Measurements from ENCODE around the gene TAAR8.

- TF ChIP-seq POLR2AphosphoS5 (IDR thresholded peaks at IDR 0.05) (no peak), EP300 (conservative IDR thresholded peaks at IDR 0.05; ENCODE audit: poor library complexity, severe bottlenecking) (no peak), CTCF (IDR thresholded peaks at IDR 0.05; ENCODE audit: poor library complexity, severe bottlenecking) (no peak), REST (IDR thresholded peaks at IDR 0.05; ENCODE audit: borderline replicate concordance) (no peak)
Measured at GRCh38 chr6:132527791-132528190, 24.7 kb upstream of the TAAR8 start.
